Measurements from ENCODE around the gene B4GAT1. TPM values are rescaled to one million over a fixed set of nuclear protein-coding genes. Genes with fewer than 3 reads are reported as not detected.

Gene B4GAT1
- total and polyA plus RNA-seq, 2 of the 13 experiments (the other 11 are each of a cell fraction or from before 2014, with no cell fraction given) = 40.4 to 109 TPM

GRCh38 chr11:66311965-66312548 lies 35.4 kb downstream of the B4GAT1 start (continued):
- TF ChIP-seq TERF1 (CRISPR knock-in tag; IDR thresholded peaks at IDR 0.05) (no peak), THAP8 (CRISPR knock-in tag; IDR thresholded peaks at IDR 0.05; ENCODE audit: borderline replicate concordance) (no peak), ZNF484 (CRISPR knock-in tag; IDR thresholded peaks at IDR 0.05; ENCODE audit: borderline replicate concordance, low read depth) (no peak), ZNF460 (CRISPR knock-in tag; IDR thresholded peaks at IDR 0.05; ENCODE audit: borderline replicate concordance) (no peak), FOXK1 (CRISPR knock-in tag; IDR thresholded peaks at IDR 0.05; ENCODE audit: borderline replicate concordance, low read depth) (0 out of 2 replicates have a peak, but pooled peaks have one; percentile 2), GLMP (CRISPR knock-in tag; IDR thresholded peaks at IDR 0.05; ENCODE audit: borderline replicate concordance) (no peak), ADNP (CRISPR knock-in tag; IDR thresholded peaks at IDR 0.05) (no peak), ZNF790 (CRISPR knock-in tag; IDR thresholded peaks at IDR 0.05; ENCODE audit: borderline replicate concordance) (no peak), YEATS4 (CRISPR knock-in tag; IDR thresholded peaks at IDR 0.05; ENCODE audit: borderline replicate concordance) (0 out of 2 replicates have a peak, but pooled peaks have one; percentile 2), CSRNP2 (CRISPR knock-in tag; conservative IDR thresholded peaks at IDR 0.05; ENCODE audit: low read depth) (no peak), ZNF136 (CRISPR knock-in tag; IDR thresholded peaks at IDR 0.05; ENCODE audit: low read depth) (no peak), EEA1 (CRISPR knock-in tag; IDR thresholded peaks at IDR 0.05; ENCODE audit: borderline replicate concordance) (0 out of 2 replicates have a peak, but pooled peaks have one; percentile 47), ZNF713 (CRISPR knock-in tag; IDR thresholded peaks at IDR 0.05) (no peak), NFKBIZ (CRISPR knock-in tag; IDR thresholded peaks at IDR 0.05) (0 out of 2 replicates have a peak, but pooled peaks have one; percentile 26), GPN1 (CRISPR knock-in tag; IDR thresholded peaks at IDR 0.05; ENCODE audit: borderline replicate concordance) (no peak), ZNF432 (CRISPR knock-in tag; IDR thresholded peaks at IDR 0.05; ENCODE audit: borderline replicate concordance) (no peak), ZNF513 (CRISPR knock-in tag; conservative IDR thresholded peaks at IDR 0.05) (no peak), NPAS2 (CRISPR knock-in tag; IDR thresholded peaks at IDR 0.05; ENCODE audit: borderline replicate concordance) (no peak), MBD4 (IDR thresholded peaks at IDR 0.05; ENCODE audit: borderline replicate concordance, low read length) (no peak), ZNF878 (CRISPR knock-in tag; IDR thresholded peaks at IDR 0.05) (no peak), ZNF274 (CRISPR knock-in tag; IDR thresholded peaks at IDR 0.05) (no peak), HNF4A (CRISPR knock-in tag; IDR thresholded peaks at IDR 0.05) (no peak; the same call in 1 of the 2 replicates), NR3C1 (CRISPR knock-in tag; IDR thresholded peaks at IDR 0.05) (no peak), ZNF235 (CRISPR knock-in tag; IDR thresholded peaks at IDR 0.05; ENCODE audit: borderline replicate concordance) (no peak), RFXANK (CRISPR knock-in tag; IDR thresholded peaks at IDR 0.05) (no peak)
